ENCODE results near the gene PPWD1.

Gene PPWD1

GRCh38 chr5:65548281-65548680 is 14.8 kb upstream of the PPWD1 start:
- no peak for TF ChIP-seq CTCF (IDR thresholded peaks at IDR 0.05; ENCODE audit: low read depth, low read length)
- H3K4me3 ChIP-seq (ENCODE audit: low read depth, low read length): no peak overlapping the region

GRCh38 chr5:65553941-65554340 is 9.2 kb upstream of the PPWD1 start:
- H3K4me3 ChIP-seq (ENCODE audit: low read depth, low read length): no peak overlapping the region

GRCh38 chr5:65555287-65555686 is 7.8 kb upstream of the PPWD1 start:
- no peak overlapping the region for H3K4me3 ChIP-seq (ENCODE audit: low read depth, low read length)
- no peak for TF ChIP-seq CTCF (IDR thresholded peaks at IDR 0.05; ENCODE audit: low read depth, low read length)

More at GRCh38 chr5:65553941-65554340, 9.2 kb upstream of the PPWD1 start:
- TF ChIP-seq CTCF (IDR thresholded peaks at IDR 0.05; ENCODE audit: low read depth, low read length): no peak

- no peak overlapping the region for H3K4me3 ChIP-seq (ENCODE audit: low read depth, low read length)
- TF ChIP-seq CTCF (IDR thresholded peaks at IDR 0.05; ENCODE audit: low read depth, low read length): no peak
These were observed 6.9 kb upstream of the PPWD1 start for GRCh38 chr5:65556181-65556580.

- no peak overlapping the region for H3K4me3 ChIP-seq (ENCODE audit: low read depth, low read length)
- TF ChIP-seq CTCF (IDR thresholded peaks at IDR 0.05; ENCODE audit: low read depth, low read length): no peak
These were observed 6.4 kb upstream of the PPWD1 start for GRCh38 chr5:65556718-65557117.

GRCh38 chr5:65563777-65564176 is 681 bp downstream of the PPWD1 start:
- peak overlapping the region; percentile 100 for H3K4me3 ChIP-seq (ENCODE audit: low read depth, low read length)
- TF ChIP-seq CTCF (IDR thresholded peaks at IDR 0.05; ENCODE audit: low read depth, low read length): no peak

GRCh38 chr5:65566505-65566904 is 3.4 kb downstream of the PPWD1 start:
- TF ChIP-seq CTCF (IDR thresholded peaks at IDR 0.05; ENCODE audit: low read depth, low read length): no peak
- no peak overlapping the region for H3K4me3 ChIP-seq (ENCODE audit: low read depth, low read length)
